GM12891 (cell line): Measurements from ENCODE around the gene EME2.
A peak's percentile ranks its signal among the peaks of the same experiment; 100 is the strongest.

Experiments used
- PAX5 ChIP-seq: IDR thresholded peaks from 2 replicates; pipeline ENCODE4 v1.6.1; 2011; ENCODE audit warnings: low read length, moderate library complexity, mild to moderate bottlenecking; ENCODE audit not compliant: insufficient read depth, severe bottlenecking
- POLR2A ChIP-seq: IDR thresholded peaks from 2 replicates; pipeline ENCODE4 v1.6.1; 2011; ENCODE audit warnings: low read depth, low read length, control low read depth
- POLR2AphosphoS5 ChIP-seq: IDR thresholded peaks from 2 replicates; pipeline ENCODE4 v1.6.1; 2011; ENCODE audit warnings: low read depth, low read length, control low read depth
- POU2F2 ChIP-seq: IDR thresholded peaks from 2 replicates; pipeline ENCODE4 v1.6.1; 2011; ENCODE audit warnings: low read depth, mild to moderate bottlenecking, control low read depth, low read length, moderate library complexity
- SPI1 ChIP-seq: IDR thresholded peaks from 2 replicates; pipeline ENCODE4 v1.6.1; 2011; ENCODE audit warnings: low read depth, low read length, control low read depth
- TAF1 ChIP-seq: IDR thresholded peaks from 2 replicates; pipeline ENCODE4 v1.6.1; 2011; ENCODE audit warnings: low read depth, low read length, control low read depth

DNA sequence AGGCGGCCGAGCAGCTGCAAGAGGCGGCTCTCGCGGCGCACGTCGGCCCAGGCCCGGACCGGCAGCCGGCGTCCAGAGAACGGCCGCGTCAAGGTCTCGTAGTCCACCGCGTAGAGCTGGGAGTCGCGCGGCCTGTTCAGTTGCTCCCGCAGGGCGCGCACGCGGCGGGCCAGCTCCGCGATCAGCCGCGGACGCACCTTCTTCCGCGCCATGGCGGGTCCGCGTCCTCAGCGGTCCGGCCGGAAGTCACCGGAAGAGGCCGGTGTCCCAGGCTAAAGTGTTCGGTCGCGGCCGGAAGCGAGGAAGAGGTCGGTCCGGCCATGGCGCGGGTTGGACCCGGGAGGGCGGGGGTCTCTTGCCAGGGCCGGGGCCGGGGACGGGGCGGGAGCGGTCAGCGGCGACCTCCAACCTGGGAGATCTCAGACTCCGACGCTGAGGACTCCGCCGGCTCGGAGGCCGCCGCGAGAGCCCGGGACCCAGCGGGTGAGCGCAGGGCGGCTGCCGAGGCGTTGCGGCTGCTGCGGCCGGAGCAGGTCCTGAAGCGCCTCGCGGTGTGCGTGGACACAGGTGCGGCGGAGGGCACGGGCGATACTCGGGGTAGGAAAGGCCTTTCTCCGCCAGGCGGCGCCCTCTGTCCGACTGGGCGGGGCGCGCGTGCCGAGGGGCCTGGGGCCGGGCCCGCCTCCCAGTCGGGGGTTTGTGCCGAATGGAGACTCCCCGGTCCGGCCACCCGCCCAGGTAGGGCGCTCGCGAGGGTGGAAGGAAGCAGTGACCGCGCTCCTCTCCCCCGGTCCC is 495 bp downstream of the EME2 start, which contains the start of gene MRPS34:
- TF ChIP-seq POLR2A (peak; percentile 84), TAF1 (peak; percentile 90), POLR2AphosphoS5 (0 out of 2 replicates have a peak, but pooled peaks have one; percentile 62), SPI1 (no peak), PAX5 (no peak), POU2F2 (peak; percentile 72; the same call in 1 of the 2 replicates)
